ENCODE results near the gene MDH1. TPM values are rescaled to one million over a fixed set of nuclear protein-coding genes. Genes with fewer than 3 reads are reported as not detected.

Gene MDH1
- total RNA-seq, 1 donor from 2014 or later = 208 TPM

DNA sequence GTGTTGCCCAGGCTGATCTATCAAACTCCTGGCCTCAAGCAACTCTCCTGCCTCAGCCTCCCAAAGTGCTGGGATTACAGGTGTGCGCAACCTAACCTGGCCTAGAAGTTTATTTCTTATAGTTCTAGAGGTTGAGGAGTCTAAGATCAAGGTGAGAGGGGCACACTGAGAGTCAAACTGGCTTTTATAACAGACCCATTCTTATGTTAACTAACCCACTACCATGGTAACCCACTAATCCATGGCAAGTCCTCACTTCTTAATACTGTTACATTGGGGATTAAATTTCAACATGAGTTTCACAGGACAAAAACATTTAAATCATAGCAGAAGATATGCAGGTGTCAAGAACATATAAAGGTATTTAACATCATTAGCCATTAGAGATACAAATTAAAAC lies 50.6 kb downstream of the MDH1 start:
- DNase-seq = no peak

DNA sequence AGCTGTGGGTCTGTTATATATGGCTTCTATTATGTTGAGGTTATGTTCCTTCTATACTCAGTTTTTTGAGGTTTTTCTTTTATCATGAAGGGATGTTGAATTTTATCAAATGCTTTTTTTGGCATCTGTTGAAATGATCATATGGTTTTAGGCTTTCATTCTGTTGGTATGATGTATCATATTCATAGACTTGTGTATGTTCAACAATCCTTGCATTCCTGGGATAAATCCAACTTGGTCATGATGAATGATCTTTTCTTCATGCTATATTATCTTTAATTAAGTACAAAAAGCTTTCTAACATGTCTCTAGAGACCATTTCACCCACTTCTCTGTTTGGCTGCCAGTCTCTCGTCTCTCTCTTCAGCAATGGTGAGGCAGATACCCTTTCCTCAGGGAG lies 54.2 kb downstream of the MDH1 start:
- DNase-seq = no peak

DNA sequence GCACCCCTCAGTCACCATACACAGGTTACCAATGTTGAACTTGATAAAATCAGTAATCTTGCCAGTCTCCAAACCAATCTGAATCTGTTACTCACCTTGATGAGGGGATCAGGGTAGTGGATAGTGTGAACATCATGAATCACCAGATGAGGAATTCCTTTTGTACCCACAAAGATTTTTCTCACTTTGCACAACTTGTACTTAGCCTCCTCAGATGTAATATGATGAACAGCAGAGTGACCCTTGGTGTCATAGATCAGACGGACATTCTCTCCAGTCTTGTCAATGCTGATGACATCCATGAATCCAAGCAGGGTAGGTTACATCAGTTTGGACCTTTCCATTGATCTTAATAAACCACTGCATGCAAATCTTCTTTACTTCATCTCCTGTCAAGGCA lies 54.7 kb downstream of the MDH1 start:
- DNase-seq = no peak

DNA sequence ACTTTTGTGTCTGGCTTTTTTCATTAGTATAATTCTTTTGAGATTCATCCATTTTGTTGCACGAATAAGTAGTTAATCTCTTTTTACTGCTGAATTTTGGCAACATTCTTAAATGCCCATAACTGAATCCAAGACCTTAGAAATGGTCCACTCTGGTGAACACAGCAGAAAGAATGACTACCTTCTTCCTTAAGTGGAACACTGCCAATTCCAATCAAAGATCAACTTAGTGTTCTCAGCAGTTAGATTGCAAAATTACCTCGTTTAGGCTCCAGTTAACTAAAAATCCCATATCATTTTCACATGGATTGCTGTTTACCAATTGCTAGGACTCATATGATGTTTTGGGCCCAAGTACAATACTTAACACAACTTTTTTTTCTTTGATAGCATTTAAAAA lies 59.9 kb downstream of the MDH1 start:
- no peak for DNase-seq

DNA sequence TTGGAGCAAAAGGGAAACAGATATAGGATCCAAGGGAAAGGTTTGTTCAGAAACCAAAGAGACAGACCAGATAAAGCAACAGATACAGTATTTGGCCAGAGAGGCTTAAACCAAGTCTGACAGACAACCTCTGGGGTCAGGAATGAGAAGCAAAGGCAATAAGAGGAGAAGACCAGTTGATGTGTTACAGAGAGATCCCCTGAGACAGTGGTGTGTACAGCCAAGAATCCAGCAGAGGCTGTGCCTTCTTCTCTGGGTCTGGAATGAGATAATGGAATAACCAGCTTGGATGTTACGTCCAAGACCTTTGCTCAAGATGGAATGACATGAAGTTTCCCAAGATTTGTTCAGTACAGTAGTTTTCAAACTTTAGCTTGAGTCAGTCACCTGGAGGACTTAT lies 61.1 kb downstream of the MDH1 start:
- no peak for DNase-seq

DNA sequence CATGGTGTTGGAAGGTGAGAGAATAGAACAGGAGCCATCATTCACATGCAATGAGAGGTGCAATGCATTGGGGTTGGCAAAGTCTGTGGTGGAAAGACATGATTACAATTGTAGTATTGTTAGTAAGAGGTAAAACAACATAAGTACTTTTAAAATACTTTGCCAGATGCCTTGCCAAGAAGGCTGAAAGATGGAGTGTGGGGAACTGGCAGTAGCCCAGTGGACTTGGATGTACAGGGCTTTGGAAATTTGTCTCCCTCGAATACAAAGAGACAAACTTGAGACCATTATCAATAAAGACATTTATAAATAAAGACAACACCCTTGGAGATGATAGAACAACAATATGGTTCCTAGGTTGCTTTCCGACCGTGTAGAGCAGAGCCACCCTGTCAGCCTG lies 62.0 kb downstream of the MDH1 start:
- DNase-seq = no peak

DNA sequence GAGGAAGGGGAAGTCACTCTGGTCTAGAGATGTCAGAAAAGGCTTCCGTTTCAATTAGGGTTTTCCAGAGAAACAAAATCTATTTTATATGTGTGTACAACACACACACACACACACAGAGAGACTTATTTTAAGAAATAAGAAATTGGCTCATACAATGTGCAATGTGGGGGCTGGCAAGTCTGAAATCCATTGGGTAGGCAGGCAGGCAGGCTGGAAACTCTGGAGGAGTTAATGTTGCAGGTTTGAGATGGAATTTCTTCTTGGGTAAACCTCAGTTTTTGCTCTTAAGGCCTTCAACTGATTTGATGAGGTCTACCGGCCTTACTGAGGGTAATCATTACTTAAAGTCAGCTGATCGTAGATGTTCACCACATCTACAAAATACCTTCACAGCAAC lies 62.6 kb downstream of the MDH1 start:
- no peak for DNase-seq

DNA sequence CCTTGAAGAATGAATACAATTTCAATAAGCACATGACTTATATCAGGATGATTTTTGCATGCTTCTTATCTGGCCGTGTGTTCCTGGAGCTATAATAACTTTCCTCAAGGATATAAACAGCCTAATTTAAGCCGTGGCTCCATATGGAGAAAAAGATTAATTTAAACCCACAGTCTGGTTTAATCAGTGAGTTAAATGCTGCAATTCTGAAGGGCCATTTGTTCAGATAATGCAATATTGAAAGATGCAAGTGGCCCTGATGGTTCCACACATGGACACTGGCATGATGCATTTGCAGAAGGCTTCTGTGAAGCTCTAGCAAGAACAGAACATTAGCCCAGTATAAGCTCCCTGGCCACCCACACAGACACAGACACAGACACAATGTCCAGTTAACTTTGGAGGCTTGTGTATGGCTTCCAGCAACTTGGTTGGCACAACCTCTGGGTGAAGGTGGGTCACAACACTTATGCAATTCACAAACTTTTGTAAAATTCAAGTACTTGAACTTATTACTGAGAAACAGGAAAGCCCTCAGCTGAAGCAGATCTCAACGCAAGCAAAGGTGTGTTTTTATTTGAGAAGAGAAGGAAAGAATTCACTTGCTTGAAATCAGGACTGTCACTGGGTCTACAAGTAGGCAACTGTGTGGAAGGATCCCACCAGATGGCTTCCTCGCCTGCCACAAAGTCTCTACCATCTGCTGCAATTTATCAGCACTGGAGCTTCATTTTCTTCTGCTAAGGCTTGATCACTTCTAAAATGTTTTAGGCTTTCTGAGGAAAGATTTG lies 63.3 kb downstream of the MDH1 start:
- DNase-seq = no peak

DNA sequence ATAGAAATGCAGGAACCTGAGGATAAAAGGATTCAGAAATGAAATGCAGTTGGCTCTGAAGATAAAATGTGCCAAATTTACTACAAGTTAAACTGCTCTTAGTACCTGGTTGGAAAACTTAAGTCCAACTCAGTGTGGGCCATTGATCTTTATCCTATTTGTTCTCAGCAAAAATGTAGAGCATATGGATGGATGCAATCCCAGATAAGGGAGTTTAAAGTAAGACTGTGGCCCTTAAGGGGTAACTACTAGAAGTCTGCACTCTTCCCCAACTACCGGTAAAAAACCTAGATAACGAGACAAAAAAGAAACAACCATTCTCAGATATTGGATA lies 63.9 kb downstream of the MDH1 start:
- DNase-seq = no peak

DNA sequence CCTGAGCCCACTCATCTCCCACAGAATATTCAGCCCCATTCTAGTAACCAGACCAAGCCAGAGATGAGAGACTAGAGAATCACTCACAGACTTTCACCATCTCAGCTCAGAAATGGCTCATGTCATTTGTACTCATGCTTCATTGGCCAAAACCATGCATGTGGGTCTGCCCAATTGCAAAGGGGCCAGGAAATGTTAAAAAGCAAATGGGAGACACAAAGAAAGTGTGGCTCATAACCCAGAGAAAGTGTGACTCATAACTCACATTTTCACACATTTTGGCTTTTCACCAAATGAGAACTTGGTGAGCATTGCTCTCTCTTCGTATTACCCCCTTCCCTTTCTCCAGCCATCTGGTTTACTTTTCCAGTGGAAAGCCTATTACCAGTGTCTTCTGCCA lies 66.2 kb downstream of the MDH1 start:
- no peak for DNase-seq

Other genes with a start within 250 kb of the MDH1 start
- gene WDPCP, start 486 bp upstream of the MDH1 start, total RNA-seq = 26.9 TPM

All from tongue (tissue), 2 donors.